DOHH2 (cell line): ENCODE measurements around the gene ANTXR1.

Experiments used
- CTCF ChIP-seq: fragments of 200-600 bp; sonication (generic); IDR thresholded peaks from one replicate; pipeline ENCODE4 v1.5.1; 2014; ENCODE audit warnings: antibody characterized with exemption, mild to moderate bottlenecking, low read depth, low read length; ENCODE audit not compliant: poor library complexity, severe bottlenecking
- EZH2phosphoT487 ChIP-seq: fragments of 200-600 bp; sonication (generic); IDR thresholded peaks from 2 replicates; pipeline ENCODE4 v1.6.1; 2017; ENCODE audit warnings: borderline replicate concordance, mild to moderate bottlenecking, antibody characterized with exemption, low read length, moderate library complexity, mixed read lengths

DNA sequence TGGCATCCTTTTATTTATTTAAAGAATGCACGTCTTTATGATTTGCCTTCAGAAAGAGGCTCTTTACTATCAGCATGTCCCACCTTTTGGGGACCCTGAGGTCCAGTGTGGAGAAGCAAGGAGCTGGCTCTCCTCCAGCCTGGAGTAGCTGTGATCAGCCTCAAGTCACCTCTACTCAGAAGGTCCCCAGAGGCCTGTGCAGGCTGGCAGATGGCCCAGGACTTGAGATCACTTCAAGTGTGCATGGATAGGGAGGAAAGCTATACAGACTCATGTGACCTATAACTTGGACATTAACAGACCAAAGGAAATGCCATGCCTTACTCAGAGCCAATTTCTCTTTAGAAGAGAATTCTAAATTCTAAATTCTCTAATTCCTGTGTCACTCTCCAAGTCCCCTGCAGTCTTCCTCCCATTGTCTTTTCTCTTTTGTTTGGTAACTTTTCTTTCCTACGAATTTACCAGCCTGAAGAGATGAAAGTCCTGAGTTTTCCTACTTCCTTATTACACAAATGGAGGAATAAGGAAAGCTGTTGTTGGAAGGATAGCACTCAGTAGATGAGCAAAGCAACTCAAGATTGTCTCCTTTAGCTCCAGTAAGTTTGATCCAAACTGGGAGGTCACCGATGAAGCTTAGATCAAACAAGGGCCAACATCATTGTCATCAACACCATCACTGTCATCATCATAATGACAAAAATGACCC lies 210.1 kb downstream of the ANTXR1 start:
- no peak for TF ChIP-seq CTCF
- no peak for TF ChIP-seq EZH2phosphoT487
